Measurements from ENCODE around the gene OPN1SW.
A peak's percentile ranks its signal among the peaks of the same experiment; 100 is the strongest.

Gene OPN1SW

GRCh38 chr7:128788446-128789412 is 13.1 kb upstream of the OPN1SW start:
- no peak for DNase-seq (ENCODE audit: low read depth)
- TF ChIP-seq CTCF (IDR thresholded peaks at IDR 0.05; ENCODE audit: insufficient read depth, low read depth, low read length, missing control alignments): no peak

GRCh38 chr7:128785738-128786137 is 10.1 kb upstream of the OPN1SW start:
- DNase-seq (ENCODE audit: low read depth): no peak
- H3K4me3 ChIP-seq (ENCODE audit: low read depth, low read length): no peak overlapping the region
- no peak for TF ChIP-seq CTCF (IDR thresholded peaks at IDR 0.05; ENCODE audit: insufficient read depth, low read depth, low read length, missing control alignments)

More at GRCh38 chr7:128788446-128789412, 13.1 kb upstream of the OPN1SW start:
- H3K4me3 ChIP-seq (ENCODE audit: low read depth, low read length): no peak overlapping the region

GRCh38 chr7:128783143-128783861 is 7.7 kb upstream of the OPN1SW start:
- no peak overlapping the region for H3K4me3 ChIP-seq (ENCODE audit: low read depth, low read length)
- peak; percentile 69 for DNase-seq (ENCODE audit: low read depth)
- no peak for TF ChIP-seq CTCF (IDR thresholded peaks at IDR 0.05; ENCODE audit: insufficient read depth, low read depth, low read length, missing control alignments)

- H3K4me3 ChIP-seq (ENCODE audit: low read depth, low read length): no peak overlapping the region
- DNase-seq (ENCODE audit: low read depth): no peak
- TF ChIP-seq CTCF (IDR thresholded peaks at IDR 0.05; ENCODE audit: insufficient read depth, low read depth, low read length, missing control alignments): no peak
Observed at GRCh38 chr7:128781851-128782250, 6.3 kb upstream of the OPN1SW start.

- no peak for TF ChIP-seq CTCF (IDR thresholded peaks at IDR 0.05; ENCODE audit: insufficient read depth, low read depth, low read length, missing control alignments)
- H3K4me3 ChIP-seq (ENCODE audit: low read depth, low read length): no peak overlapping the region
- DNase-seq (ENCODE audit: low read depth): no peak
Observed at GRCh38 chr7:128781126-128781525, 5.5 kb upstream of the OPN1SW start.

- no peak for DNase-seq (ENCODE audit: low read depth)
- TF ChIP-seq CTCF (IDR thresholded peaks at IDR 0.05; ENCODE audit: insufficient read depth, low read depth, low read length, missing control alignments): no peak
Observed at GRCh38 chr7:128778946-128779345, 3.4 kb upstream of the OPN1SW start.

More at GRCh38 chr7:128778946-128779345, 3.4 kb upstream of the OPN1SW start:
- H3K4me3 ChIP-seq (ENCODE audit: low read depth, low read length): no peak overlapping the region

All from GM12865 (cell line).